ENCODE data around the gene MECP2.

DNA sequence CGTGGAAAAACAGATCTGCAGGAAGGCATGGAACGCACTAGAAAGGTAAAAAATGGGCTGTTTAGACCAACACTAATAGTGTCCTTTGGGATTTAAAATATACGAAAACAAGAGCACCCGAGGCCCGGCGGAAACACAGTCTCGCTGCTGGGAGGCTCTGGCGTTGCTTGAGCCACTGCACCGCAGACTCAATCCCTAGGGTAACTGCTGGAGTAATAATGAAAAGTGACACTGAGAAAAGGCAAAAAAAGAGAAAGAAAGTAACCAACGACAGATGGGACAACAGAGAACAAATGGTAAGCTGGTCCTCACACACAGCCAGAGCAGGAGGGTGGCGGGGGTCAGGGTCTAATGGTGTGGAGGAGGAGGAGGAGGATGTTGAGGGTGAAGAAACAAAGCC, 93.2 kb downstream of the MECP2 start:
- TF ChIP-seq, protein P1, sequence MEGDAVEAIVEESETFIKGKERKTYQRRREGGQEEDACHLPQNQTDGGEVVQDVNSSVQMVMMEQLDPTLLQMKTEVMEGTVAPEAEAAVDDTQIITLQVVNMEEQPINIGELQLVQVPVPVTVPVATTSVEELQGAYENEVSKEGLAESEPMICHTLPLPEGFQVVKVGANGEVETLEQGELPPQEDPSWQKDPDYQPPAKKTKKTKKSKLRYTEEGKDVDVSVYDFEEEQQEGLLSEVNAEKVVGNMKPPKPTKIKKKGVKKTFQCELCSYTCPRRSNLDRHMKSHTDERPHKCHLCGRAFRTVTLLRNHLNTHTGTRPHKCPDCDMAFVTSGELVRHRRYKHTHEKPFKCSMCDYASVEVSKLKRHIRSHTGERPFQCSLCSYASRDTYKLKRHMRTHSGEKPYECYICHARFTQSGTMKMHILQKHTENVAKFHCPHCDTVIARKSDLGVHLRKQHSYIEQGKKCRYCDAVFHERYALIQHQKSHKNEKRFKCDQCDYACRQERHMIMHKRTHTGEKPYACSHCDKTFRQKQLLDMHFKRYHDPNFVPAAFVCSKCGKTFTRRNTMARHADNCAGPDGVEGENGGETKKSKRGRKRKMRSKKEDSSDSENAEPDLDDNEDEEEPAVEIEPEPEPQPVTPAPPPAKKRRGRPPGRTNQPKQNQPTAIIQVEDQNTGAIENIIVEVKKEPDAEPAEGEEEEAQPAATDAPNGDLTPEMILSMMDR (IDR thresholded peaks at IDR 0.05): no peak
- no peak for TF ChIP-seq POLR2A (IDR thresholded peaks at IDR 0.05)

All from right lobe of liver (tissue), 4 donors.